22Rv1 (cell line): Measurements from ENCODE around the gene ADTRP.
"Not testable (repeated sequence)": the region's sequence is repeated elsewhere in the genome, so short reads cannot be mapped to it uniquely, and the experiment has no call there.

ENCODE experiments used
- ZFX ChIP-seq: fragments of 450-650 bp; IDR thresholded peaks from 2 replicates; pipeline ENCODE4 v1.6.1; 2017; ENCODE audit warnings: antibody characterized with exemption, borderline replicate concordance
- TF ChIP-seq, protein P1 (sequence below): fragments of 450-650 bp; IDR thresholded peaks from 2 replicates; pipeline ENCODE4 v1.5.1; 2017; ENCODE audit warnings: mild to moderate bottlenecking

GRCh38 chr6:11689400-11689799 is 89.2 kb downstream of the ADTRP start:
- TF ChIP-seq, protein P1, sequence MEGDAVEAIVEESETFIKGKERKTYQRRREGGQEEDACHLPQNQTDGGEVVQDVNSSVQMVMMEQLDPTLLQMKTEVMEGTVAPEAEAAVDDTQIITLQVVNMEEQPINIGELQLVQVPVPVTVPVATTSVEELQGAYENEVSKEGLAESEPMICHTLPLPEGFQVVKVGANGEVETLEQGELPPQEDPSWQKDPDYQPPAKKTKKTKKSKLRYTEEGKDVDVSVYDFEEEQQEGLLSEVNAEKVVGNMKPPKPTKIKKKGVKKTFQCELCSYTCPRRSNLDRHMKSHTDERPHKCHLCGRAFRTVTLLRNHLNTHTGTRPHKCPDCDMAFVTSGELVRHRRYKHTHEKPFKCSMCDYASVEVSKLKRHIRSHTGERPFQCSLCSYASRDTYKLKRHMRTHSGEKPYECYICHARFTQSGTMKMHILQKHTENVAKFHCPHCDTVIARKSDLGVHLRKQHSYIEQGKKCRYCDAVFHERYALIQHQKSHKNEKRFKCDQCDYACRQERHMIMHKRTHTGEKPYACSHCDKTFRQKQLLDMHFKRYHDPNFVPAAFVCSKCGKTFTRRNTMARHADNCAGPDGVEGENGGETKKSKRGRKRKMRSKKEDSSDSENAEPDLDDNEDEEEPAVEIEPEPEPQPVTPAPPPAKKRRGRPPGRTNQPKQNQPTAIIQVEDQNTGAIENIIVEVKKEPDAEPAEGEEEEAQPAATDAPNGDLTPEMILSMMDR: not testable (repeated sequence)
- not testable (repeated sequence) for TF ChIP-seq ZFX
